Retinal pigment epithelial cell (primary cell): ENCODE data around the gene PLEKHN1.
A peak's percentile ranks its signal among the peaks of the same experiment; 100 is the strongest.

Experiments
- DNase-seq: peaks from one replicate; pipeline ENCODE4 v3.0.0-alpha.2; 2010; ENCODE audit warnings: low read depth
- H3K4me3 ChIP-seq: 2 replicates; pipeline ENCODE4 v1.5.1; 2011; ENCODE audit warnings: mild to moderate bottlenecking, low read length, control low read depth, moderate library complexity
- CTCF ChIP-seq: conservative IDR thresholded peaks from 2 replicates; pipeline ENCODE4 v1.5.1; 2011; ENCODE audit warnings: low read depth, low read length, control low read depth, inconsistent platforms

The PLEKHN1 gene

GRCh38 chr1:1000357-1001056 lies 34.2 kb downstream of the PLEKHN1 start:
- TF ChIP-seq CTCF: no peak
- peak; percentile 64 for DNase-seq
- H3K4me3 ChIP-seq: peak overlapping the region; percentile 60

GRCh38 chr1:1001057-1001783 lies 34.9 kb downstream of the PLEKHN1 start:
- TF ChIP-seq CTCF: no peak
- H3K4me3 ChIP-seq: peak overlapping the region; percentile 60
- DNase-seq: no peak

- no peak for DNase-seq
- no peak overlapping the region for H3K4me3 ChIP-seq
- TF ChIP-seq CTCF: no peak
These were observed 37.5 kb downstream of the PLEKHN1 start for GRCh38 chr1:1003618-1004419.

GRCh38 chr1:1004420-1004779 lies 38.1 kb downstream of the PLEKHN1 start:
- TF ChIP-seq CTCF: no peak
- no peak for DNase-seq
- H3K4me3 ChIP-seq: no peak overlapping the region

- DNase-seq: no peak
- no peak overlapping the region for H3K4me3 ChIP-seq
- TF ChIP-seq CTCF: no peak
These were observed 38.8 kb downstream of the PLEKHN1 start for GRCh38 chr1:1004780-1005697.

- H3K4me3 ChIP-seq: no peak overlapping the region
- no peak for DNase-seq
- TF ChIP-seq CTCF: no peak
These were observed 39.6 kb downstream of the PLEKHN1 start for GRCh38 chr1:1005774-1006304.
